Ishikawa (cell line): ENCODE data around the gene KIR3DL3.

Experiments
- CEBPB ChIP-seq: IDR thresholded peaks from 2 replicates; pipeline ENCODE4 v1.6.1; 2012
- CREB1 ChIP-seq: IDR thresholded peaks from 2 replicates; pipeline ENCODE4 v1.6.1; 2012; ENCODE audit warnings: low read depth
- EGR1 ChIP-seq: IDR thresholded peaks from 2 replicates; pipeline ENCODE4 v1.6.1; 2012
- EP300 ChIP-seq: IDR thresholded peaks from 2 replicates; pipeline ENCODE4 v1.6.1; 2012; ENCODE audit warnings: borderline replicate concordance
- FOXM1 ChIP-seq: IDR thresholded peaks from 2 replicates; pipeline ENCODE4 v1.6.1; 2012; ENCODE audit warnings: low read depth, borderline replicate concordance
- NFIC ChIP-seq: IDR thresholded peaks from 2 replicates; pipeline ENCODE4 v1.6.1; 2012
- RAD21 ChIP-seq: IDR thresholded peaks from 2 replicates; pipeline ENCODE4 v1.6.1; 2012; ENCODE audit warnings: low read depth
- TAF1 ChIP-seq: IDR thresholded peaks from 2 replicates; pipeline ENCODE4 v1.6.1; 2012; ENCODE audit warnings: low read depth, mild to moderate bottlenecking
- TCF12 ChIP-seq: IDR thresholded peaks from 2 replicates; pipeline ENCODE4 v1.6.1; 2012; ENCODE audit warnings: low read depth
- TEAD4 ChIP-seq: IDR thresholded peaks from 2 replicates; pipeline ENCODE4 v1.6.1; 2012
- YY1 ChIP-seq: IDR thresholded peaks from 2 replicates; pipeline ENCODE4 v1.6.1; 2012; ENCODE audit warnings: low read depth
- ZBTB7A ChIP-seq: IDR thresholded peaks from 2 replicates; pipeline ENCODE4 v1.6.1; 2012; ENCODE audit warnings: low read depth
- TF ChIP-seq, protein P1 (sequence below): IDR thresholded peaks from 2 replicates; pipeline ENCODE4 v1.6.1; 2012
- TF ChIP-seq, protein P2 (sequence below): IDR thresholded peaks from 2 replicates; pipeline ENCODE4 v1.6.1; 2012
- TF ChIP-seq, protein P3 (sequence below): IDR thresholded peaks from 2 replicates; pipeline ENCODE4 v1.6.1; 2012; ENCODE audit warnings: low read depth, mild to moderate bottlenecking

Gene KIR3DL3

DNA sequence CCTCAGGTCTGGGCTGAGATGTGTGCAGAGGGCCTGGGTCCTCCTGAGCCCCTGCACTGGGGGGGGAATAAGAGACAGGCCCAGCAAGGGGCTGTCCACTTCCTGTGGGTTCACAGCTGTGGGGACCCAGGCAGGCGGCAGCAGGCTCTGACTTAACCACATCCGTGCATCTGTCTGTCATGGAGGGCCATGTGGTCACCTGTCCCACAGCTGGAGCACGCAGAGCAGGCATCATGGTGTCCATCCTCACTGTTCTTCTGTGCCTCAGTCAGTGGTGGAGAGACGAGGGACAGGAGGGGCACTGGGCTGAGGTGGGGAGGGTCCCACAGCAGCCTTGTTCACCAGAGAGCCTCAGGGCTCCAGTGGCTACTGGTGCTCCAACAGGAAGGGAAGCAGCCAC lies 16.3 kb upstream of the KIR3DL3 start:
- TF ChIP-seq, protein P1, sequence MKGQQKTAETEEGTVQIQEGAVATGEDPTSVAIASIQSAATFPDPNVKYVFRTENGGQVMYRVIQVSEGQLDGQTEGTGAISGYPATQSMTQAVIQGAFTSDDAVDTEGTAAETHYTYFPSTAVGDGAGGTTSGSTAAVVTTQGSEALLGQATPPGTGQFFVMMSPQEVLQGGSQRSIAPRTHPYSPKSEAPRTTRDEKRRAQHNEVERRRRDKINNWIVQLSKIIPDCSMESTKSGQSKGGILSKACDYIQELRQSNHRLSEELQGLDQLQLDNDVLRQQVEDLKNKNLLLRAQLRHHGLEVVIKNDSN: no peak
- TF ChIP-seq CEBPB (no peak), ZBTB7A (no peak), YY1 (no peak), NFIC (no peak), RAD21 (no peak), CREB1 (no peak), TEAD4 (no peak), EP300 (no peak), TCF12 (no peak), FOXM1 (no peak), TAF1 (no peak)
- TF ChIP-seq, protein P2, sequence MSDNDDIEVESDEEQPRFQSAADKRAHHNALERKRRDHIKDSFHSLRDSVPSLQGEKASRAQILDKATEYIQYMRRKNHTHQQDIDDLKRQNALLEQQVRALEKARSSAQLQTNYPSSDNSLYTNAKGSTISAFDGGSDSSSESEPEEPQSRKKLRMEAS: no peak
- TF ChIP-seq, protein P3, sequence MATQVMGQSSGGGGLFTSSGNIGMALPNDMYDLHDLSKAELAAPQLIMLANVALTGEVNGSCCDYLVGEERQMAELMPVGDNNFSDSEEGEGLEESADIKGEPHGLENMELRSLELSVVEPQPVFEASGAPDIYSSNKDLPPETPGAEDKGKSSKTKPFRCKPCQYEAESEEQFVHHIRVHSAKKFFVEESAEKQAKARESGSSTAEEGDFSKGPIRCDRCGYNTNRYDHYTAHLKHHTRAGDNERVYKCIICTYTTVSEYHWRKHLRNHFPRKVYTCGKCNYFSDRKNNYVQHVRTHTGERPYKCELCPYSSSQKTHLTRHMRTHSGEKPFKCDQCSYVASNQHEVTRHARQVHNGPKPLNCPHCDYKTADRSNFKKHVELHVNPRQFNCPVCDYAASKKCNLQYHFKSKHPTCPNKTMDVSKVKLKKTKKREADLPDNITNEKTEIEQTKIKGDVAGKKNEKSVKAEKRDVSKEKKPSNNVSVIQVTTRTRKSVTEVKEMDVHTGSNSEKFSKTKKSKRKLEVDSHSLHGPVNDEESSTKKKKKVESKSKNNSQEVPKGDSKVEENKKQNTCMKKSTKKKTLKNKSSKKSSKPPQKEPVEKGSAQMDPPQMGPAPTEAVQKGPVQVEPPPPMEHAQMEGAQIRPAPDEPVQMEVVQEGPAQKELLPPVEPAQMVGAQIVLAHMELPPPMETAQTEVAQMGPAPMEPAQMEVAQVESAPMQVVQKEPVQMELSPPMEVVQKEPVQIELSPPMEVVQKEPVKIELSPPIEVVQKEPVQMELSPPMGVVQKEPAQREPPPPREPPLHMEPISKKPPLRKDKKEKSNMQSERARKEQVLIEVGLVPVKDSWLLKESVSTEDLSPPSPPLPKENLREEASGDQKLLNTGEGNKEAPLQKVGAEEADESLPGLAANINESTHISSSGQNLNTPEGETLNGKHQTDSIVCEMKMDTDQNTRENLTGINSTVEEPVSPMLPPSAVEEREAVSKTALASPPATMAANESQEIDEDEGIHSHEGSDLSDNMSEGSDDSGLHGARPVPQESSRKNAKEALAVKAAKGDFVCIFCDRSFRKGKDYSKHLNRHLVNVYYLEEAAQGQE: no peak

DNA sequence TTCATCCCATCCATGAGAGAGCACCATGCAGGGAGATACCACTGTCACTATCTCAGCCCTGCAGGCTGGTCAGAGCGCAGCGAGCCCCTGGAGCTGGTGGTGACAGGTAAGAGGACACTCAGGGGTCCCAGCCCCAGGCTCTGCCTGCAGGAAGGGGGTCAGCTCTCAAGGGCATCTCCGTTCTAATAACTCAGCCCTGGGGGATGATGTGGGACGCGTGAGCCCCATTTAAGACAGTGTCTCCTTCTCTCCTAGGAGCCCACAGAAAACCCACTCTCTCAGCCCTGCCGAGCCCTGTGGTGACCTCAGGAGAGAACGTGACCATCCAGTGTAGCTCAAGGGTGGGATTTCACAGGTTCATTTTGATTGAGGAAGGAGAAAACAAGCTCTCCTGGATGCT lies 15.5 kb upstream of the KIR3DL3 start:
- TF ChIP-seq EP300 (no peak), CREB1 (no peak), TEAD4 (no peak), RAD21 (no peak), TCF12 (no peak), TAF1 (no peak), CEBPB (no peak), FOXM1 (no peak), ZBTB7A (no peak), NFIC (no peak), EGR1 (no peak), YY1 (no peak)
- TF ChIP-seq, protein P3: no peak
- TF ChIP-seq, protein P2: no peak
- TF ChIP-seq, protein P1: no peak

DNA sequence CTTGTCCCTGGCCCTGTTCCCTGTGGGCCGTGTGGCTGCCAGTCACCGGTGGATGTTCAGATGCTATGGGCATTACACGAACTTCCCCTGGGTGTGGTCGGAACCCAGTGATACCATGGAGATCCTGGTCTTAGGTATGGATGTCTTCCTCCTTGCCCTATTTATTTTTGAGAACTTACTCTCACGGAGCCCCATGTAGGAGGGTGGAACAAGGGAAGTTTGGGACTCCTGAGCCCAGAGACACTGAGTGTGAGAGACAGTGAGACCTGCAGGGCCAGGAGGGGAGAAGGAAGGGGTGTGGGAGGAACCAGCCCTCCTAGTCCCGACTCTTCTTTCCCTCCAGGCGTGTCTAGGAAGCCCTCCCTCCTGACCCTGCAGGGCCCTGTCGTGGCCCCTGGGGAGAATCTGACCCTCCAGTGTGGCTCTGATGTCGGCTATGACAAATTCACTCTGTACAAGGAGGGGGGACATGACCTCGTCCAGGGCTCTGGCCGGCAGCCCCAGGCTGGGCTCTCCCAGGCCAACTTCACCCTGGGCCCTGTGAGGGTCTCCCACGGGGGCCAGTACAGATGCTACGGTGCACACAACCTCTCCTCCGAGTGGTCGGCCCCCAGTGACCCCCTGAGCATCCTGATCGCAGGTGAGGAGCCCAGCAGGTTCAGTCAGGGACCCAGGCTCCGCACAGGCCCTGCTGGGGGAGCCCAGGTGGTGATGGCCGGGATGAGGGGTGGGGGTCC lies 14.9 kb upstream of the KIR3DL3 start:
- no peak for TF ChIP-seq TCF12

DNA sequence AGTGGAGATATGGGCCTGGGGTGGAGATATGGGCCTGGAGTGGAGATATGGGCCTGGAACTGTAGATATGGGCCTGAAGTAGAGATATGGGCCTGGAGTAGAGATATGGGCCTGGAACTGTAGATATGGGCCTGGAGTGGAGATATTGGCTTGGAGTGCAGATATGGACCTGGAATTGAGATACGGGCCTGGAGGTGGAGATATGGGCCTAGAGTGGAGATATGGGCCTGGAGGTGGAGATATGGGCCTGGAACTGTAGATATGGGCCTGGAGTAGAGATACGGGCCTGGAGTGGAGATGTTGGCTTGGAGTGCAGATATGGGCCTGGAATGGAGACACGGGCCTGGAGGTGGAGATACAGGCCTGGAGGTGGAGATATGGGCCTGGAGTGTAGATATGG lies 402 bp downstream of the KIR3DL3 start:
- TF ChIP-seq NFIC: no peak
- no peak for TF ChIP-seq TAF1
- no peak for TF ChIP-seq EP300
- no peak for TF ChIP-seq CEBPB
- TF ChIP-seq TCF12: no peak
- no peak for TF ChIP-seq ZBTB7A
- no peak for TF ChIP-seq RAD21
- TF ChIP-seq YY1: no peak
- TF ChIP-seq, protein P3: no peak
- no peak for TF ChIP-seq EGR1
- TF ChIP-seq, protein P1: no peak
- no peak for TF ChIP-seq FOXM1
- TF ChIP-seq TEAD4: no peak
- TF ChIP-seq, protein P2: no peak
- TF ChIP-seq CREB1: no peak
